Activated gamma-delta T cell treated with Interleukin-2 at 50 U/mL for 16 hours (primary cell): ENCODE measurements around the gene MZT1.
"Not testable (repeated sequence)": the region's sequence is repeated elsewhere in the genome, so short reads cannot be mapped to it uniquely, and the experiment has no call there.

Experiments used
- DNase-seq: peaks from one replicate; pipeline ENCODE4 v3.0.0-alpha.2; 2020

The MZT1 gene, protein sequence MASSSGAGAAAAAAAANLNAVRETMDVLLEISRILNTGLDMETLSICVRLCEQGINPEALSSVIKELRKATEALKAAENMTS

DNA sequence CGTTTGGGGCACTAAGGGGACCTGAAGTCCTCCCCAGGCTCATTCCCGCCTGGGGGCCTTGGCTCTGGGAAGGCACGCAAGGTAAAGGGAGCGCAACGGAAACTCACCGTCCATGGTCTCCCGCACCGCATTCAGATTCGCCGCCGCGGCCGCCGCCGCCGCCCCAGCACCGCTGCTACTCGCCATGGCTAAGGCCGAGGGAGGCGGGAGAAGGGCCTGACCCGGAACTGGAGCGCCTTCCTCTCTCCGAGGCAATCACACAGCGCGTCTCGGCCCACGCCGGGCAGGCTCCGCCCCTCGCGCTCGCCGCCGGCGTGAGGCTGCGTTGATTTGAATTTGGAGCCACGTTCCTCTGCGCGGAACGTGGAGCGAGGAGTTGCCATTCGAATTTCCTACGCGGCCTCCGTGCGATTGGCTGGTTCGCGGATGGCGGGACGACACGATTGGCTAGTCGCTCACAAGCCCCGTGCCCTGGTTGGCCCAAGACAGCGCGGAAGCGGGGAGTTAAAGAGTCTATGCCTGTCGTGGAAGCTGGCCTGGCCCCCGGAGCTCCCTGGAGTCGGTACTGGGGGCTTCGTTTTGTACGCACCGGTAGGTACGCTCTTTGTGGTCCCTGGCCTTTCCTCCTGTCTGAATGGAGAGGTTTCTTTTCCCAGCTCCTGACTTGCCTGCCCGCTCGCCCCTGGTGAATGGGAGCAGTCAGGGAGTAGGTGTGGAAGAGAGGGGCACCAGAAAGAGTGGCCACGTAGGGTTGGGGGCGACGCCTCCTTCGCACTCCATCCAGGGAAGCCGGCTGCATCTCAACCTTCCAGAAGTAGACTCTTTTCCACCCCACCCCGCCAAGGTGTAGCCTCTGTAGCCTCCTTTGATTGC, at the start of gene MZT1, which contains the start of gene BORA:
Gene MZT1, minus strand, starts transcription at position 213 of the 873 bp plus-strand sequence. Its CDS starts 27 bp downstream, at position 186.
Gene BORA, plus strand, starts transcription at position 507 of the 873 bp plus-strand sequence. CDS start 1,018 bp downstream, outside the sequence.
- peak; percentile 93 for DNase-seq

DNA sequence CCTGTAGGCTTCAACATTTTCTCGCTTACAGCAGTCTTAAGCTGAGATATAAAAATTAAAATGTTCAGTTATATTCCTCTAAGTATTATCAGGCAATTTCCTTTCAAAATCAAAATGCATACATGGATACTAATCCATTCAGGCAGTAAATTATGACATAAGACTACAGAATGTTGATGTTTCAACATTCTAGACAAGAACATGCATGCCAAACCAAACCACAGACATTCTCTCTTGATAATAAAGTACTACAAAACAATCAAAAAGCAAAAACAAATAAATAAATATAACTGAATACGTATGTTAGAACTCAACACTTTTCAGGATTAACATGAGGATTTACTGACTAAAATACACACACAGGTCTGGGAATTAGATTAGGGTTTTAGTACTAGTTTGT, 46.6 kb upstream of the MZT1 start:
- DNase-seq: no peak

DNA sequence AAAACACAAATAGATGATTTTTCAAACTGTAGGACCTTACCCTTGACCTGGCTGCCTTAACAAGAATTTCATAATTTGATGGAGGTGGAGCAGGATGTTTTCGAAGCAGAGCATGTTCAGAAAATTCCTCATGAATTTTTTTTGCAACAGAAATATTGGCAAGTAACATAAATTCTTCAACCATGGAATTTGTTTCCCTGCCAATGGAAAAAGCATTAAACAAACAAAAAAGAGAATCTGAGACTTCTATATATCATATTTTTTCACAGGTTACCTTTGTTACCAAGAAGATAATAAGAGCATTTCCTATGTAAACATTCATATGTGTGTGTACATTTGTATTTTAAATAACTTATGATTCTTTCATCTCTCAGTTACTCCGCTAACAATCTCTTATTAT, 36.0 kb upstream of the MZT1 start:
- DNase-seq: no peak

DNA sequence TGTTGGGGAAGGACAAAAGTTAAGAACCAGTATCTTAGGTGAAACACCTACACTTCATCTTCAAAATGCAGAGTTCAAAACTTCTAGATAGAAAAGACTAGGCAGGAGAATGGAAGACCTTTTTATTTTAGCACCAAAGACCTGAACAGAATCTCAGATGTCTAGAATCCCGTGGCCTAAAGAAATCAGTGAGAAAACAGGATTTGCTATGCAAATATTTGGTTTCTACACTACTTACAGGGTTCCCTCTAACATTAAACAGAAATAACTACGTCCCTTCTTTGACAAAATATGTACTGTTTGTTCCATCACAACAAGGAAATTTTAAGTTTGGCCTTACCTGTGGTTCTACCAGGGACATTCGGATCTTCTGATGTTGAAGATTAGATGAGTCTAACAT, 32.8 kb upstream of the MZT1 start:
- DNase-seq: no peak

DNA sequence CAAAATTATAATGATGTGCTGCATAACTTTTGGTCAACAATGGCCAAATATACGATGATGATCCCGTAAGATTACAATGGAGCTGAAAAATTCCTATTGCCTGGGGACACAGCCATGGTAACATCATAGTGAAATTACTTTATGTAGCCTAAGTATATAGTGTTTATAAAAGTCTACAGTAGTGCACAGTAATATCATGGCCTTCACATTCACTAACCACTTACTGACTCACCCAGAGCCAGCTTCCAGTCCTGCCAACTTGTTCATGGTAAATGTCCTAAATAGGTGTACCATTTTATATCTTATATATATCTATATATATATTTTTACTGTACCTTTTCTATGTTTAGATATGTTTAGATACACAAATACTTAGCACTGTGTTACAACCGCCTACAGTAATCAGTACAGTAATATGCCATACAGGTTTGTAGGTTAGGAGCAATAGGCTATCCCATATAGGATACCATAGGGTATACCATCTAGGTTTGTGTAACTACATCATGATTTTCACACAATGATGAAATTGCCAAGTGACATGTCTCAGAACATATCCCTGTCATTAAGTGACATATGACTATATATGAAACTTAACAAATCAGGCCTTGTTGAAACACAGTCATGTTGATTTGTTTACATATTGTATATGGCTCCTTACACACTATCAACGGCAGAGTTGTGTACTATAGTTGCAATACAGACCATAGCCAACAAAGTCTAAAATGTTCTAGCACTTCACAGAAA, 30.5 kb upstream of the MZT1 start:
- DNase-seq: no peak

DNA sequence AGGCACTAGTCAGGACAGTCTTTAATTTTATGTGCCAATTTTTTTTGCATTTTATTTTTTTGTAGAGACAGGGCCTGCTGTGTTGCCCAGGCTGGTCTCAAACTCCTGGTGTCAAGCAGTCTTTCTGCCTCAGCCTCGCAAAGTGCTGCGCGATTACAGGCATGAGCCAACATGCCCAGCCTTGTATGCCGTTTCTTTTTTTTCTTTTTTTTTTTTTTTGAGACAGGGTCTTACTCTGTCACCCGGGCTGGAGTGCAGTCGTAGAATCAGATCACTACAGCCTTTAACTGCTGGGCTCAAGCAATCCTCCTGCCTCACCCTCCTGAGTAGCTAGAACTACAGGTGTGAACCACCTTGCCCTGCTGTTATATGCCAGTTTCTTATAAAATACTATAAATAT, 26.7 kb upstream of the MZT1 start:
- DNase-seq: no peak

DNA sequence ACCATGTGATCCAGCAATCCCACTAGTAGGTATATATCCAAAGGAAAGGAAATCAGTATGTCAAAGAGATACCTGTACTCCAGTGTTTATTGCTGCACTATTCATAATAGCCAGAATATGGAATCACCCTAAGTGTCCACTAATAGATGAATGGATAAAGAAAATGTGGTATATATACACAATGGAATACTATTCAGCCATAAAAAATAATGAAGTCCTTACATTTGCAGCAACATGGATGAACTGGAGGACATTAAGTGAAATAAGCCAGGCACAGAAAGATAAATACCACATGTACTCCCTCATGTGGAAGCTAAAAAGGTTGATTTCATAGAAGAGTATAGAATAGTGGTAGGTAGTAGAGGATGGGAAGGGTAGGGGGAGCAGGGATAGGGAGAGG, 23.8 kb upstream of the MZT1 start:
- DNase-seq: no peak

DNA sequence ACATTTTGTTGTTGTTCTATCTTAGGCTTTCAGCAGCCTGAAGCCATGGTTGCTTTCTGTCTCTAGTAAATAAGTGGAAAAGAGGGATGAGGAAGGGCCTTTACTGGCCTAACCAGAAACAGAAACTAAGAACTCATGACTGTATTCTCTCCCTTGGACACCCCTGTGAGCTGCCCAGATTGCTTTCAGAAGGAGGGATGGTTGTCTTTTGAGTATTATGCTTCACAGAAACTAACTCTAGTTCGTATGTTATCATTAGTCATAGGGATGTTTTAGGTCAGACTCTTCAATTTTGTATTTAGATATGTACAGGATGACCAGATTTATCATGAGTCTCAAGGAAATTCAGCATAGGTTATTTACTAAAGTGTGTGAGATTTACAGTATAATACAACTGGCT, 17.8 kb upstream of the MZT1 start:
- no peak for DNase-seq

DNA sequence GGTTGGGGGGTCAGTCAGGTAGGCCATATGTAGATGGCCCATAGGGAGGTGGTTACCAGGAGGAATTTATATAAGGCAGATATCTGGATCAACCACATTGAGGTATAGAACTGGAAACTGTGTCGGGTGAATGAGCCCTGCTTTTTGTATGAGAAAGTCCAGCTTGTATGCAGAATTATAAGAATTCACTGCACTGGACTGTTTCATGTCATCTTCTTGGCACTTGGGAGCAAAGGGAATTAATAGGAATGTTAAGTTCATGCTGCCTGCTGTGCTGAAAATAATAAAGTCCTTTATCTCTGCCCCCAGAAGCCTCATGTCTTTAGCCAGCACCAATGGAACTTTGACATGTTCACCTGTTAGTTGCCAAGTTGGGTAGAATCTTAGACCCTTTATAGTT, 12.6 kb upstream of the MZT1 start:
- DNase-seq: no peak

DNA sequence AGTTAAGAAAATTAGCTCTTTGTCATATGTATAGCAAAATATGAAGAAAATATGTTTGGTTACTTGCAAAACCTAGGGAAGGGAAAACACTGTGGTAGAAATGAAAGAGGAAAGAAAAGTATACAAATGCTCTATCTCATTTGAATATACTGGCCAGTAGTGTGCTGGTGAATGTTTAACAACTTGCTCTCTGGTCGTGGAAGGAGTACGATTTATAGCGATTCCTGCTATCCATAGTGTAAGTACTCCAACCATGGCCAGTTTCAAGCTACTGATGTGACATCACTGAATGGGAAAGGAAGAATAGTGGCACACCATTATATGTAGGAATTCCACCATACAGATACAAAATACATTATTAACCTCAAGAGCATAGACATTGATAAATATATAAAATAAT, 9.6 kb upstream of the MZT1 start:
- no peak for DNase-seq

DNA sequence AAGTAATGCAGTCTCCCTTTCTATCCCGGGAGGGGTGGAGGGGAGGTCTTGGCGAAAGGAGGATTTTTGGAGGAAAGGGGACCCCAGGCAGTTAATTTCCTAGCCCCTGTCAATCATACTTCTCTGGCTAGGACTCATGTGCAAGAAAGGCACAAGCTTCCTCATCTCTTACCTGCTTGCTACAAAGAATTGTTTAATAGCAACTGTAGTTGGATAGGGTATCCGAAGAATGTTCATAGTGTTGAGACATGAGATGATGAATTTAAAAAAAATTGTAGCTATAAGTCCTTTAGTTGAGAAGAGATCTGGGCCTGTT, 819 bp upstream of the MZT1 start:
- DNase-seq: no peak

DNA sequence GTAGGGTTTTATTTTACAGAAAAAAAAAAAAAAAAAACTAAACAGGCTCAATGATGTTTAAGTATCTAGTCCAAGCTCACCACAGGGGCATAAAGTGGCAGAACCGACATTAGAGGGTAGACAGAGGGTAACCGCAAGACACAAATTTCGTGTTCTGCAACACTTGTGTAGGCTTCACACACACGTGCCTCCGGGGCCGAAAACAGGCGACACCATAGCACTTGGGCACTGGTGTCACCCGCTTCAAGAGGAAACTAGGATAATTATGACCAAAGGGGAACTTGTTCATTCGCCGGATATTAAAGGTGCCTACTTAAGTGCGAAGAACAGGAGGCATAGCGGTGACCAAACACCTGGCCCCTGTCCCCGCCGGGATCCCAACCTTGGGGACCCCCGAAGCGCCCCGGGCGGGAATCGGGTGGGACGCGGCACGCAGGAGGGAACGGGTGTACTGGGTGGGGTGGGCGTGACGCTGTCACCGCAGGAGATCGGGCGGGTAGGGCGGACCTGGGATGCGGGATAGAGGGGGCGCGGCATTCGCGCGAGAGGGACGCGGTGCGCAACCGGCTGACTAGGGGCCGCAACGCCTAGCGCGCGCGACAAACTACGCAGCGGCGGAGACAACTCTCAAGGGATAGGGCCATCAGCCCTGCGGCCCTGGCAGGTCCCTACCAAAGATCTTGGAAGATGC, 558 bp downstream of the MZT1 start:
- DNase-seq: no peak

DNA sequence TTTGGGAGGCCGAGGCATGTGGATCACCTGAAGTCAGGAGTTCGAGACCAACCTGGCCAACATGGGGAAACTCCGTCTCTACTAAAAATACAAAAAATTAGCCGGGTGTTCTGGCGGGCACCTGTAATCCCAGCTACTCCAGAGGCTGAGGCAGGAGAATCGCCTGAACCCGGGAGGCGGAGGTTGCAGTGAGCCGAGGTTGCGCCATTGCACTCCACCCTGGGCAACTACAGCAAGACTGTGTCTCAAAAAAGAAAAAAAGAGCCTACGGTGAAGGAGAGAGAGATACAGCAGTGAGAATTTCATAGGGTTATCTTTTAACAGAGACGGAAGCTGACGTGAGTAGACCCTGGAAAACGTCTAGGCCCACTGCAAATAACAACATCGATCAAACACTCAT, 1.2 kb downstream of the MZT1 start:
- not testable (repeated sequence) for DNase-seq

DNA sequence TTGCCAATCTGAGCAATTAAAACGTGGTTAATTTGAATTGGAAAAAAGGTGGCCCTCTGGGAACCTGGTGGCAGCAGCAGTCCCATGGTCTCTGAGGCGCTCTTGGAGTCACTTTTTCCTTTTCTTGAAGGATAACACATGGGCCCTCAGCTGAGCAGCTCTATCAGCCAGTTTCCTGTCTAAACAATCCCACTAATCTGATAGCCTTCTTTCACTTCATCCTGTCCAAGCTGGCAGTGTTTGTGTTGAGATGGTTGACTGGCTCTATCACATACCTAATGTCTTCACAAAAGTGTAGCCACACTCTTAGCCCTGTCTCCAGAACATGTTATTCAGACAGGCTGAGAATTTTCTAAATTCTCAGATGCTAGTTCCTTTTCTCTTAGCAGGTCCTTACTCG, 10.7 kb downstream of the MZT1 start:
- DNase-seq: no peak

DNA sequence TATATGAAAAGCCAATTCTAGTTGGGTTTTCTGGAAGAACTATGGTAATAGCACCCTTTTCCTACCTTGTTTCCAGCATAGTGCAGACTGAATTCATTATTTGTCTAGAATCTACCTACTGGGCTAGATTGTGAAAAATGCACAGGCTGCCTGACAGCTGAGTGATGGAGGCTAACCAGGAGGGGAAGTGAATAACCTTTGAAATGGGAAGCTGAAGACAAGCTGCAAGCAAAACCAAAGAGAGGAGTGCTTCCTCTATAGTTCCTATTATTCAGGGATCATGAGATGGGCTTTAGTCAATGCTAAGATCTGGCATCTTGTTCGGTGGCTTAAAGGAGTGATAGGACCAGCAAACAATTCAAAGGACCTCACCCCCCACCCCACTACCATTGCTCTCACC, 26.9 kb downstream of the MZT1 start:
- no peak for DNase-seq

DNA sequence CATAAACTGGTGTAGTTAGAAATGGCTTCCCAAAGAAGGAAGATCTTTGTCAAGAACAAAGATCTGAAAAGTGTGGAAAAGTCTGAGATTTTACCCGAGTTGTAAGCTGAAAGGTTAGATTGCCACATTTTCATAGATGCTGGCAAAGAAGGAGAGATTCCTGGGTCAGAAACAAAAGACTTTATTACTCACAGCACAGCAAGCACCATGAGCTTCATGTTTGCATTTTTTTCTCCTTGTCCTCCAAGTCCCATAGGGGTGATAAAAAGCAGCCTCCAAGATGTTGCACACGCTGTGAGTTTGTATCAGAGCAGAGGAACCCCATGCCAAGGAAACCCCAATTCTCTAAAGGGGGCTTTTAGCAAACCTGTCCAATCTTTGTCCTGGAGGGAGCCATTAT, 29.3 kb downstream of the MZT1 start:
- no peak for DNase-seq

DNA sequence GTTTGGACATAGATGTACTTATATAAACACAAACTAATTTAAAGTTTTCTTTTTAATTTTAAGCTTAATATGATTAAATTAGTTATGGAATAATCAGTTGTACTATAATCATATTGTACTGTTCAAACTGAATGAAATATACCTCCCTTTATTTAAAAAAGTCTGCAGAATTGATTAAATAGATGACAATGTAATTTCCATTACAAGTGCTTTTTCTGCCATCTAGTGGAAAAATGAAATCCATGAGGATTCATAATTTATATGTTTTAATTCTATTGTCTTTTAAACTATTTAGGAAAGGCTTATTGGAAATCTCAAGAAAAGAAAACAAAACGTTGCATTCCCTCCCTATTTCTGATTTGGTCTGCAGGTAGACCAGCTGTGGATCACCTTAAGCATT, 30.9 kb downstream of the MZT1 start:
- DNase-seq: no peak

DNA sequence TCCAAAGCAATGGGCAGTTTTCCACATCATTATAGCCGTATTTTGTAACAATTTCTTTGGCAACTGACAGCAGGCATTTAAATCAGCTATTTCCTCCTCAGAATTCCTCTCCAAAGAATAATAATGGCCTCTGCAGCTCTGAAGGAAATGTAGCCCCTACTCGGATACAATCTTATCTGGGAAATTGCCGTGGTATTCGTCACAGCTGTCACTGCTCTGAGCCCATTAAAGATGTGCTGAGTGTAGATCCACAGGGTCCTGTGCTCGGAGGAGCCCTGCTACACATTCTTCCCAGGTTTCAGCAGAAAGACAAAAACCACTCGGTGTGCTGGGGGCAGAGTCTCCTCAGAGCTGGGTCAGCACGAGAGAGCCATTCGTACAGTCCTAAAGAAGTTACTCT, 33.1 kb downstream of the MZT1 start:
- DNase-seq: no peak

DNA sequence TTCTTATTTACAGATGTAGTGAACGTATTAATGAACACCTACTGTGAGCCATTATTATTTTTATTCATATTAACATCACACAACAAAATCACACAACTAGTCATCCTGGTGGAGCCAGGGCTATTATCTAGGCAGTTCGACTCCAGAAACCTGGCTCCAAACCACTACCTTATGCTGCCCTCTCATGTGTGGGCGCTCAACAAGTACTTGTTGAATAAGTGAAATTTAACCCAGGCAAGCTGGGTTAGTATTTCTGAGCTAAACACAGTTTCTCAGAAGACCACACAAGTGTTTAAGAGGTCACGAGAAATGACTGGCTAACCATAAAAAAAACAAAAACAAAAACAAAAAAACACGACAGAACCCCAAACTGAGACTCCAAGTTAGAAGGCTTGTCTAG, 33.6 kb downstream of the MZT1 start:
- no peak for DNase-seq

DNA sequence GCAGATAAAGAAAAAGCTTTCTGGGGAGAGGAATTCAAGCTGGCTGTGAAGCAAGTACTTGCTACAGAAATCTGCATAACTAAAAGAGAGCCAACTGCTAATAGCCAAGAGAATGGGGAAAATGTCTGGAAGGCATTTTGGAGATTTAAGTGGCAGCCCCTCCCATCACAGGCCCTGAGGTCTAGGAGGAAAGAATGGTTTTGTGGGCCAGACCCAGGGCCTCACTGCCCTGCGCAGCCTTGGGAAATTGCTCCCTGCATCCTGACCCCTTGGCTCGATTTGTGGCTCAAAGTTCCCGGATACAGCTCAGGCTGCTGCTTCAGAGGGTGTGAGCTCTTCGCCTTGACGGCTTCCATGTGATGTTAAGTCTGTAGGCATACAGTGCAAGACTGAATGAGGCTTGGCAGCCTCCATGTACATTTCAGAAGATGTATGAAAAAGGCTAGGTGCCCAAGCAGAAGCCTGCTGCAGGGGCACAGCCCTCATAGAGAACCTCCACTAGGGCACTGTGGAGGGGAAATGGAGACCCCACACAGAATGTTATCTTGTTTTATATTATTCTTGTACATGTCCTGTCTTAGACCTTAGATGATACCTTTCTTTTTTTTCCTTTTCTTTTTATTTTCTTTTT, 34.4 kb downstream of the MZT1 start:
- no peak for DNase-seq

DNA sequence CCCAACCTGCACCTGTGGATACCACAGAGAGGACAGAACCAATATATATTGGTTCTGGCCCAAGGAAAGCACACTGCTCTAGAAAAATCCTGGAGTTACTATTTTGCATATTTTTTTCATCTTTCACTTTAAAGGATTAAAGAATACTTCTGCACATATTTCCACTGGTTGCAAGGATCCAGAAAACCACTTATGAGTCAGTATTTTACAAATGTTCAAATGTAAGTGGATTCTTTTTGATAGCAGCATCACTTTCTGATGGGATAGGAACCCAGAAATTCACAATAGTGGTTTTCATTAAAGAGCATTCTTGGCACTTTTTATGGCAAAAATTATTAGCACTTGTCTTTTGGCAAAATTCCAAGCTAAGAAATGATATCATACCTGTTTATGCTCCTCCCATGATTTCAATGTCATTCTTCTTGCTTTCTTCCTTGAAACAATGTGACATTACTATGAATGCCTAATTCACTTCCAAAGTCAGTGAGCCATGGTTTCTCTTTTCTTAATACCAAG, 38.2 kb downstream of the MZT1 start:
- DNase-seq: no peak

DNA sequence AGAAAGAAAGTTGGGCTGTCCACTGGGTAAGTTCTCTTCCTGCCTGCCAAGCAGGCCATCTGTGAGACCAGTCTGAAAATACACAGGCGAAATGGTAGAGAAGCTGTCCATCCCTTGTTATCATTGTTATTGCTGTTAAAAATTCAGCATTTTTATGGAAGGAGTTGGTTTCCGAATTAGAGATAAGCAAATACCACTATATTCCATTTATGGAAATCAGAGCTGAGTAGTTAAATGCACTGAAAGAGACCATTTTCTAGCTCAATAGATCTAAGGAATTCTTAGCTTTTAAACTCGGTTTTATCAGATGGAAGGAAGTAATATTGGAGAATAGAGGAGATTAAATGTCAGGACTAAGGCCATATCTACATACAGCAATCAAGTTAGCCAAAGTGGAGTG, 40.7 kb downstream of the MZT1 start:
- DNase-seq: no peak

DNA sequence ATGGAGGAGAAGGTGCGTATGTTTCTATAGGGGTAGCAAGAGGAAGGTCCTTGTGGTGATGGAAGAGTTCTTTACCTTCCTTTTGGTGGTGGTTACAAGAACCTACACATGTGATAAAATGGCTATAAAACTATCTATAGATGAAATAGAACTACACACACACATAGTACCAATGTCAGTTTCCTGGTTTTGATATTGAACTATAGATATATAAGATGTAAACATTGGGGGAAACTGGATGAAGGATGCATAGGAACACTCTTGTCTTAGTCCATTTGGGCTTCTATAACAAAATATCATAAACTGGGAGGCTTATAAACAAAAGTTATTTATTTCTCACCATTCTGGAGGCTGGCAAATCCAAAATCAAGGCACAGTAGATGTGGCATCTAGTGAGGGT, 47.1 kb downstream of the MZT1 start:
- no peak for DNase-seq
